ENCODE data around the gene NDUFS4. TPM values are rescaled to one million over a fixed set of nuclear protein-coding genes. Genes with fewer than 3 reads are reported as not detected.
"Not testable (repeated sequence)": the region's sequence is repeated elsewhere in the genome, so short reads cannot be mapped to it uniquely, and the experiment has no call there.

NDUFS4 gene
- total RNA-seq, 2 donors from 2014 or later = 23.3 to 24.4 TPM

DNA sequence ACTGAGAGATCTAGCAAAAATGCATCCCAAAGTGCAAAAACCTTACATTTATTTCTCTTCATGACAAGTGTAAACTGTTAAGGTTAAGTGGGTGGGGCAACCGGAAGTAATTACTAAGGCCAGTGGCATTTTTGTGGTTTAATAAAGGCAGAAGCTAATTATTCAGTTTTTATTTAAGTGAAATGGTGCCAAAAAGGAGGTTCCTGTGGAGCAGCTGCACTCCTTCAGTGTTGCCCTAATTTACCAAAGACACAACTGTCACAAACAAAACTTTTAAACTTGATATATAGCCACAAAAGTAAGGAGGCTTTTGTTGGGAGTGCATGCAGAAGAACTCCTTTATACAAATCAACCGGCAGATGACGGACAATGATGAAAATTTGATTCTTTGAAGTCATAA, 81.6 kb downstream of the NDUFS4 start:
- ATAC-seq (no peak), DNase-seq (no peak)
- H3K9me3 ChIP-seq (ENCODE audit: control insufficient read depth, low read length, poor library complexity, severe bottlenecking) = no peaks in the 10 kb centered on the region
- no peaks in the 10 kb centered on the region for H3K4me1 Mint-ChIP-seq
- no peaks in the 10 kb centered on the region for H3K36me3 Mint-ChIP-seq (ENCODE audit: low read depth)
- H3K27ac Mint-ChIP-seq = no peak overlapping the region
- H3K4me3 Mint-ChIP-seq = no peak overlapping the region
- no peaks in the 10 kb centered on the region for H3K27me3 Mint-ChIP-seq

DNA sequence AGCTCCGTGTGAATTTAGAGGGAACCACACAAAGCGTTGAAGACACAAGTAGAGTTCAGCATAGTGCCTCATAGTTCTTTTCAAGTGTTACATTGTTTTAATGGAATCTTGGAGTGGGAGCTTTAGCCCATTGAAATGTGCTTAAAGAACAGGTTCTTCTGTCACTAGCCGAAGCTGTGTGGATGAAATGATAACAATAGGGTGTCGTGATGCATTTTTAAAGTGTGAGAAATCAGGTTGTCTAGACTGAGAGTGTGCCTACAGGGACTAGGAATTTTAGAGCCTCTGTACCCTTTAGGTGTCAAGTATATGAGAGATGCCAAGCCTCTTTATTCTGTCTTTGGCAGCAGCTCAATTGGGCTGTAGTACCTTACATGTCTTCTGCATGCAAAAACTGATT, 83.0 kb downstream of the NDUFS4 start:
- H3K27ac Mint-ChIP-seq = no peak overlapping the region
- DNase-seq (no peak), ATAC-seq (no peak)
- no peaks in the 10 kb centered on the region for H3K27me3 Mint-ChIP-seq
- no peaks in the 10 kb centered on the region for H3K36me3 Mint-ChIP-seq (ENCODE audit: low read depth)
- H3K4me3 Mint-ChIP-seq = no peak overlapping the region
- no peaks in the 10 kb centered on the region for H3K9me3 ChIP-seq (ENCODE audit: control insufficient read depth, low read length, poor library complexity, severe bottlenecking)
- H3K4me1 Mint-ChIP-seq = no peaks in the 10 kb centered on the region

DNA sequence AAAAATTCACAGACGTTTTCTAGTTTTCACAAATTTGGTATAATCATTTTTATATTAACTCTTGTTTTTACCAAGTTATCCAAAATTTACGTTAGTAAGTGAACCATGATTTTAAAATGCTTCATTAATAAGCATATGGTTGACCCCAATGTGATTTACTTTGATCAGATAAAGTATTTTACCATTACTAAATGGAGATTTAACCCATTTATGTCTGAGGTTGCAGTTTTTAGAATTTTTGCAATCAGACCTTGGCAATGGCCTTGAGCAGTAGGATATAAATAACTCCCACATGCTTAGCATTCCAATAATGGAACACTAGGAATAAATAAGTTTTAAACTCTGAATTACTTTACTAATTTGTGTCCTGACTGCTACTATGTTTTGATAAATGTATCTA, 84.6 kb downstream of the NDUFS4 start:
- no peaks in the 10 kb centered on the region for H3K9me3 ChIP-seq (ENCODE audit: control insufficient read depth, low read length, poor library complexity, severe bottlenecking)
- H3K4me3 Mint-ChIP-seq = no peak overlapping the region
- no peak overlapping the region for H3K27ac Mint-ChIP-seq
- H3K36me3 Mint-ChIP-seq (ENCODE audit: low read depth) = no peaks in the 10 kb centered on the region
- no peak for ATAC-seq
- no peak for DNase-seq
- H3K27me3 Mint-ChIP-seq = no peaks in the 10 kb centered on the region
- no peaks in the 10 kb centered on the region for H3K4me1 Mint-ChIP-seq

DNA sequence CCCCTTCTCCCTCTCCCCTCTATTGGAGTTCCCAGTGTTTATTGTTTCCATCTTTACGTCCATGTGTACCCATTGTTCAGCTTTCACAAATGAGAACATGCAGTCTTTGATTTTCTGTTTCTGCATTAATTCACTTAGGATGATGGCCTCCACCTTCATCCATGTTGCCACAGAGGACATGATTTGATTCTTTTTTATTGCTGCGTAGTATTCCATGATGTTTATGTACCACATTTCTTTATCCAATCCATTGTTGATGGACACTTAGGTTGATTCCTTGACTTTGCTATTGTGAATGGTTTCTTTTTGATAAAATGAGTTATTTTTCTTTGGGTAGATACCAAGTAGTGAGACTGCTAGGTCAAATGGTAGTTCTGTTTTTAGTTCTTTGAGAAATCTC, 88.9 kb downstream of the NDUFS4 start:
- H3K27ac Mint-ChIP-seq = no peak overlapping the region
- no peak for DNase-seq
- no peaks in the 10 kb centered on the region for H3K27me3 Mint-ChIP-seq
- no peaks in the 10 kb centered on the region for H3K9me3 ChIP-seq (ENCODE audit: control insufficient read depth, low read length, poor library complexity, severe bottlenecking)
- ATAC-seq = no peak
- H3K4me3 Mint-ChIP-seq = no peak overlapping the region
- H3K4me1 Mint-ChIP-seq = no peaks in the 10 kb centered on the region
- no peaks in the 10 kb centered on the region for H3K36me3 Mint-ChIP-seq (ENCODE audit: low read depth)

DNA sequence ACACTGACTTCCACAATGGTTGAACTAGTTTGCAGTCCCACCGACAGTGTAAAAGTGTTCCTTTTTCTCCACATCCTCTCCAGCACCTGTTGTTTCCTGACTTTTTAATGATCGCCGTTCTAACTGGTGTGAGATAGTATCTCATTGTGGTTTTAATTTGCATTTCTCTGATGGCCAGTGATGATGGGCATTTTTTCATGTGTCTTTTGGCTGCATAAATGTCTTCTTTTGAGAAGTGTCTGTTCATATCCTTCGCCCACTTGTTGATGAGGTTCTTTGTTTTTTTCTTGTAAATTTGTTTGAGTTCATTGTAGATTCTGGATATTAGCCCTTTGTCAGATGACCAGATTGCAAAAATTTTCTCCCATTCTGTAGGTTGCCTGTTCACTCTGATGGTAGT, 100.1 kb downstream of the NDUFS4 start:
- not testable (repeated sequence) for H3K9me3 ChIP-seq (ENCODE audit: control insufficient read depth, low read length, poor library complexity, severe bottlenecking); H3K4me3 Mint-ChIP-seq; H3K4me1 Mint-ChIP-seq; H3K36me3 Mint-ChIP-seq (ENCODE audit: low read depth); H3K27ac Mint-ChIP-seq; DNase-seq; ATAC-seq; H3K27me3 Mint-ChIP-seq

DNA sequence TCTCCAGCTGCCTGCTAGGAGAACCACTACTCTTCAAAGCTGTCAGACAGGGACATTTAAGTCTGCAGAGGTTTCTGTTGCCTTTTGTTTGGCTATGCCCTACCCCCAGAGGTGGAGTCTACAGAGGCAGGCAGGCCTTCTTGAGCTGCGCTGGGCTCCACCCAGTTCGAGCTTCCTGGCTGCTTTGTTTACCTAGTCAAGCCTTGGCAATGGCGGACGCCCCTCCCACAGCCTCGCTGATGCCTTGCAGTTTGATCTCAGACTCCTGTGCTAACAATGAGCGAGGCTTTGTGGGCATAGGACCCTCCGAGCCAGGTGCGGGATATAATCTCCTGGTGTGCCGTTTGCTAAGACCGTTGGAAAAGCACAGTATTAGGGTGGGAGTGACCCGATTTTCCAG, 104.9 kb downstream of the NDUFS4 start:
- H3K36me3 Mint-ChIP-seq (ENCODE audit: low read depth) = peaks cover 11% of the 10 kb centered on the region
- not testable (repeated sequence) for H3K27ac Mint-ChIP-seq; DNase-seq; H3K27me3 Mint-ChIP-seq; H3K4me3 Mint-ChIP-seq; H3K4me1 Mint-ChIP-seq; H3K9me3 ChIP-seq (ENCODE audit: control insufficient read depth, low read length, poor library complexity, severe bottlenecking); ATAC-seq

DNA sequence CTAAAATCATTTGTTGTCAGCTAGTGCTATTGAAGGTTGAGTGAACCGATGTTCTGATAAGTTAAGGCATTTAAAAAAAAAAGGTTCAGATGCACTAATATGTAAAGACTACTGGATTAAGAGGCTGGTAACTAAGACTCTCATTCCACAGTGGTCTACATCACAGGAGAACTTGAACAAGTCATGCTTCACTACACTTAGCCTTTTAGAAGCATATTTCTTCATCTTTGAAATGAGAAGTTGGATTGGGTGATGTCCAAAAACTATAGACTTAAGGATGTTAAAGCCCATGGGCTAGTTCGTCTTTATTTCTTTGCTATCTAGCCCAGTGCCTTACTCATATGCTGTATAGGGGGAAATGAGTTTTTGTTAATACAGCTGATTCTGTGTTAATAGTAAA, 107.2 kb downstream of the NDUFS4 start:
- no peaks in the 10 kb centered on the region for H3K9me3 ChIP-seq (ENCODE audit: control insufficient read depth, low read length, poor library complexity, severe bottlenecking)
- H3K36me3 Mint-ChIP-seq (ENCODE audit: low read depth) = peaks cover 16% of the 10 kb centered on the region
- ATAC-seq (no peak), DNase-seq (no peak)
- no peak overlapping the region for H3K4me3 Mint-ChIP-seq
- H3K4me1 Mint-ChIP-seq = peaks cover 3% of the 10 kb centered on the region
- H3K27me3 Mint-ChIP-seq = no peaks in the 10 kb centered on the region
- no peak overlapping the region for H3K27ac Mint-ChIP-seq

DNA sequence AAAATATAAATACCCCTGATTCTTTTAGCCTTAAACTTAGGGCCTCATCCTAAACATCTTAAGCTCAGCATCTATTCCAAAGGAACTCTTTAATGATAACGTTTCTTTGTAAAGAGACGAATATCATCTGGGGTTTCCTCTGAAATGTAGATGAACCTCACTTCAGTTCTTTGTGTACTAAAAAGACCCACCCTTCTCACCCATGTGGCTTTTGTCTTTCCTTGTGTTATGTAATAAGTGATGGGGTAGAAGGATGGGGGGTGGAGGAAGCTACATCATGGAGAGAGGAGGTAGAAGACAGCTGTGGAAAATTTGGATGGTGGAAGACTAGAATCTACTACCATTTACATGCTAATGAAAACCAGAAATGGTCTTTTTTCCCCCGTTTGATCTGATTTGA, 111.0 kb downstream of the NDUFS4 start:
- DNase-seq (no peak), ATAC-seq (no peak)
- no peak overlapping the region for H3K27ac Mint-ChIP-seq
- peaks cover 3% of the 10 kb centered on the region for H3K4me1 Mint-ChIP-seq
- H3K36me3 Mint-ChIP-seq (ENCODE audit: low read depth) = peaks cover 11% of the 10 kb centered on the region
- no peaks in the 10 kb centered on the region for H3K27me3 Mint-ChIP-seq
- no peaks in the 10 kb centered on the region for H3K9me3 ChIP-seq (ENCODE audit: control insufficient read depth, low read length, poor library complexity, severe bottlenecking)
- no peak overlapping the region for H3K4me3 Mint-ChIP-seq

DNA sequence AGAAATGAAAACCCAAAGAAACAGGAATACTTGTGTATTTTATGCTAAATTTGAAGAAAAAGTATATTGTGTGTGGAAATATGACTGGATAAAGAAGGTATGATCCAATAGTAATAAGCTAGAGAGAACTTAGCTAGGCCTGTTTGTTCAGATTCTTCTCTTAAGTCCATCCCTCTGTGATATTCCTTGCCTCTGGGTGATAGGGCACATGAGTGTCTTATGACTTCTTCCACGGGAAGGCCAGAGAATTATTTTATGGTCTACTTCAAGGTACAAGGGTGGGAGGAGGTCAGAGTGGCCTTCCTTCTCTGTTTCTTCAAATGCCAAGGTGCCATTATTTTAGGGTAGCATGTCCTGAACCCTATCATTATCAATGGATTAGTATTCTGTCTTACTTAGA, 113.7 kb downstream of the NDUFS4 start:
- H3K9me3 ChIP-seq (ENCODE audit: control insufficient read depth, low read length, poor library complexity, severe bottlenecking) = no peaks in the 10 kb centered on the region
- peaks cover 10% of the 10 kb centered on the region for H3K36me3 Mint-ChIP-seq (ENCODE audit: low read depth)
- H3K27ac Mint-ChIP-seq = no peak overlapping the region
- no peak for DNase-seq
- no peak overlapping the region for H3K4me3 Mint-ChIP-seq
- H3K27me3 Mint-ChIP-seq = no peaks in the 10 kb centered on the region
- ATAC-seq = no peak
- H3K4me1 Mint-ChIP-seq = peaks cover 2% of the 10 kb centered on the region

DNA sequence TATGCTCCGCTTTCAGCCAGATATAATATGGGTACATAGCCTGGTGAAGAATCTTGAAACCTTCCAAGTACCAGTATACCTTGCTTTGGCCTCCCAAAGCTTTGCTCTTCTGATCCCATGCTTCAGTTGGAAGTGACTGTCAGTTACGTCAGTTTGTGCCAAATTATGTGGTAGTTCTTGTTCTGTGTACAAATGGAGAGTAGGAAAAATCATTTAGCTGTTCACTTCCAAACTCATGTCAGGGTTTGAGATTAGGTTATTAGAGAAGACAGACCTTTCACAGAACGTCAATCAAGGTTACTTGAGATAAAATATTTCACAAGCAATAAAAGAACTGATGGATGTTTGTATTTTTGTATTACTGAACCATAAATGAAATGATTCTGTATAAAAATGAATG, 117.2 kb downstream of the NDUFS4 start:
- H3K36me3 Mint-ChIP-seq (ENCODE audit: low read depth) = peaks cover 5% of the 10 kb centered on the region
- DNase-seq = no peak
- H3K27me3 Mint-ChIP-seq = no peaks in the 10 kb centered on the region
- no peak for ATAC-seq
- no peaks in the 10 kb centered on the region for H3K4me1 Mint-ChIP-seq
- no peaks in the 10 kb centered on the region for H3K9me3 ChIP-seq (ENCODE audit: control insufficient read depth, low read length, poor library complexity, severe bottlenecking)
- no peak overlapping the region for H3K4me3 Mint-ChIP-seq
- H3K27ac Mint-ChIP-seq = no peak overlapping the region

DNA sequence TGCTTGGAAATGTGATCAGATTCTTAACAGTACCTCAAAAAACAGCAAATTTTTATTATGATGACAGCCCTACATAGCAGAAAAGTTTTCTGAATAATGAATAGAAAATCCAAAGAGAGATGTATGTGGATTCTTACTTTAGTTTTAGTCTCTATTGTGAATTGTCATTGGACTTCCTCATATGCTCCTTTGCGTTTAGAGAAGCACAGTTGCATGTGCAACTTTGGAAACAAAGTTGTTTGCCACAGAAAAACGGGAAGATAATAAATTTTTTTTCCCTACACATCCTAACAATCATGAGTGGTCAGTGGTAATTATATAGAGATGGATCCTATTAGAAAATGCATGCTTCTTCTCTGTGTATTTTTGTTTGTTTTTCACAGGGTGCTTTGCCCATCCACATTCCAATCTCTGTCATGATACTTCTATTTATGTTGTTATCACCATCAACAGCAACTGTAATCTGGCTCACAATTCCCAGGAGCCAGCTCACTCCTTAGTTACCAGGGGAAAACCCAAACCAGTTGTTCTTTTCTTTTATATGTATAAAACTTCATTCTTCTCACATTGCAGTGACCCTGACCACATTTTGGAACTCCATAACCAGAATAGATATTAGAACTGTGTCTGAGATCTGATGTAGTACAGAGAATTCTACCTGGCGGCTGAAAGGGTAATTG, 118.7 kb downstream of the NDUFS4 start:
- H3K27me3 Mint-ChIP-seq = no peaks in the 10 kb centered on the region
- no peak overlapping the region for H3K27ac Mint-ChIP-seq

DNA sequence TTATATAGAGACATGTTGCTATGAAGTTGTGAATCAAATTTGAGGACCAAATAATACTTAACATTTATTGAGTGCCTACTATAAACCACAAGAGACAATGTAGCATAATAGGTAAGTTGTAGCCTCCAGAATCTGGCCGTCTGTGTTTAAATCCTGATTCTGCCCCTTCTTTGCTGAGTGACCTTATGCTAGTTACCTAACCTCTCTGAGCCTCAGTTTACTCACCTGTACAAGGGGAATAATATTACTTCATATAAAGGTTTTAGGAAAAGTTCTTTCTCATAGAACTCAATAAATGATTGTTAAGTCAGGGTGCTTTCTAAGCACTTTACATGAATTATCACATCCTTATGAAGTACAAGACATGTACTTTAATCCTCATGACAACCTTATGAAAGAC, 120.6 kb downstream of the NDUFS4 start:
- no peaks in the 10 kb centered on the region for H3K27me3 Mint-ChIP-seq
- no peaks in the 10 kb centered on the region for H3K9me3 ChIP-seq (ENCODE audit: control insufficient read depth, low read length, poor library complexity, severe bottlenecking)
- H3K27ac Mint-ChIP-seq = no peak overlapping the region
- H3K4me1 Mint-ChIP-seq = no peaks in the 10 kb centered on the region
- H3K4me3 Mint-ChIP-seq = no peak overlapping the region
- H3K36me3 Mint-ChIP-seq (ENCODE audit: low read depth) = peaks cover 7% of the 10 kb centered on the region
- ATAC-seq = no peak
- DNase-seq = no peak

More for the DNA sequence above, 118.7 kb downstream of the NDUFS4 start:
- Mint-ChIP-seq H3K4me1 (no peaks in the 10 kb centered on the region), H3K36me3 (ENCODE audit: low read depth) (peaks cover 5% of the 10 kb centered on the region), H3K4me3 (no peak overlapping the region)
- ATAC-seq (no peak), DNase-seq (no peak)
- H3K9me3 ChIP-seq (ENCODE audit: control insufficient read depth, low read length, poor library complexity, severe bottlenecking) = no peaks in the 10 kb centered on the region

DNA sequence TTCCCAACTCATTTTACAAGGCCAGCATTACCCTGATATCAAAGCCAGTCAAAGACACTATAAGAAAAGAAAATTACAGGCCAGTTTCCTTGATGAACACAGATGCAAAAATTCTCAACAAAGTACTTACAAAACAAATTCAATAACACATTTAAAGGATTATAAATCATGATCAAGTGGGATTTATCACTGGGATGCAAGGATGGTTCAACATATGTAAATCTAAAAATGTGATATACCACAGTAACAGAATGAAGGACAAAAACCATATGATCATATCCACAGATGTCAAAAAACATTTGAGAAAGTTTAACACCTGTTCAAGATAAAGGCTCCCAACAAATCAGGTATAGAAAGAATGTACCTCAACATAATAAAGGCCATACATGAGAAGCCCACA, 130.6 kb downstream of the NDUFS4 start:
- H3K4me3 Mint-ChIP-seq = no peak overlapping the region
- DNase-seq (no peak), ATAC-seq (no peak)
- no peak overlapping the region for H3K27ac Mint-ChIP-seq
- no peaks in the 10 kb centered on the region for H3K4me1 Mint-ChIP-seq
- peaks cover 2% of the 10 kb centered on the region for H3K36me3 Mint-ChIP-seq (ENCODE audit: low read depth)
- peaks cover 10% of the 10 kb centered on the region for H3K9me3 ChIP-seq (ENCODE audit: control insufficient read depth, low read length, poor library complexity, severe bottlenecking)
- H3K27me3 Mint-ChIP-seq = no peaks in the 10 kb centered on the region

DNA sequence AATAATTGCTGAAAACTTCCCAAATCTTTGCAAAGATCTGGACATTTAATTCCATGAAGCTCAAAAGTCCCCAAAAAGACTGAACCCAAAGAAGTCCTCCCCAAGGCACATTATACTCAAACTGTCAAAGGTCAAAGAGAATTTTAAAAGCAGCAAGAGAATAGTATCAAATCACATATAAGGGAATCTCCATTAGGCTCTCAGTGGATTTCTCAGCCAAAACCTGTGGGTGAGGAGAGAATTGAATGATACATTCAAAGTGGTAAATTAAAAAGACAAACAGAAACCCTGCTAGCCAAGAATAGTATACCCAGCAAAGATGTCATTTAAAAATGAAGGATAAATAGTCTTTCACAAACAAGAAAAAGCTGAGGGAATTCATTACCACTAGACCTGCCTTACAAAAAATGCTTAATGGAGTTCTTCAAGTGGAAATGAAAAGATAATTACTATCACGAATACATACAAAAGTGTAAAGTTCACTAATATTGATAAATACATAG, 134.1 kb downstream of the NDUFS4 start:
- no peaks in the 10 kb centered on the region for H3K36me3 Mint-ChIP-seq (ENCODE audit: low read depth)
- DNase-seq (no peak), ATAC-seq (no peak)
- H3K27ac Mint-ChIP-seq = no peak overlapping the region
- no peak overlapping the region for H3K4me3 Mint-ChIP-seq
- no peaks in the 10 kb centered on the region for H3K27me3 Mint-ChIP-seq
- no peaks in the 10 kb centered on the region for H3K4me1 Mint-ChIP-seq
- peaks cover 6% of the 10 kb centered on the region for H3K9me3 ChIP-seq (ENCODE audit: control insufficient read depth, low read length, poor library complexity, severe bottlenecking)

Measured in T-helper 17 cell (primary cell).